Lower leg skin (tissue), 3 donors: Measurements from ENCODE around the gene C9orf72.

Experiments
- CTCF ChIP-seq, 3 donors: fragments of 450-650 bp; IDR thresholded peaks; one replicate each; pipeline ENCODE4 v1.5.1; 2016; ENCODE audit warnings: antibody characterized with exemption in 3 of 3, mild to moderate bottlenecking in 3 of 3, moderate library complexity in 2 of 3
- POLR2A ChIP-seq, 2 donors: fragments of 450-650 bp; IDR thresholded peaks; one replicate each; pipeline ENCODE4 v1.6.1; 2016 to 2017; ENCODE audit warnings: antibody characterized with exemption in 2 of 2, mild to moderate bottlenecking in 1 of 2, moderate library complexity in 1 of 2

- TF ChIP-seq CTCF (IDR thresholded peaks at IDR 0.05): no peak
- no peak for TF ChIP-seq POLR2A (IDR thresholded peaks at IDR 0.05)
Measured at GRCh38 chr9:27505744-27506161, 67.5 kb downstream of the C9orf72 start.
